HTERT RPE-1 (cell line): ENCODE data around the gene PLA2G4E.

Experiments
- in situ Hi-C: fragments of 300-500 bp; cut with MboI; formaldehyde crosslinking; loops from 4 replicates; pipeline ENCODE4 v1.14.3; 2020; ENCODE audit warnings: low sequenced_read_pairs

The PLA2G4E gene, protein sequence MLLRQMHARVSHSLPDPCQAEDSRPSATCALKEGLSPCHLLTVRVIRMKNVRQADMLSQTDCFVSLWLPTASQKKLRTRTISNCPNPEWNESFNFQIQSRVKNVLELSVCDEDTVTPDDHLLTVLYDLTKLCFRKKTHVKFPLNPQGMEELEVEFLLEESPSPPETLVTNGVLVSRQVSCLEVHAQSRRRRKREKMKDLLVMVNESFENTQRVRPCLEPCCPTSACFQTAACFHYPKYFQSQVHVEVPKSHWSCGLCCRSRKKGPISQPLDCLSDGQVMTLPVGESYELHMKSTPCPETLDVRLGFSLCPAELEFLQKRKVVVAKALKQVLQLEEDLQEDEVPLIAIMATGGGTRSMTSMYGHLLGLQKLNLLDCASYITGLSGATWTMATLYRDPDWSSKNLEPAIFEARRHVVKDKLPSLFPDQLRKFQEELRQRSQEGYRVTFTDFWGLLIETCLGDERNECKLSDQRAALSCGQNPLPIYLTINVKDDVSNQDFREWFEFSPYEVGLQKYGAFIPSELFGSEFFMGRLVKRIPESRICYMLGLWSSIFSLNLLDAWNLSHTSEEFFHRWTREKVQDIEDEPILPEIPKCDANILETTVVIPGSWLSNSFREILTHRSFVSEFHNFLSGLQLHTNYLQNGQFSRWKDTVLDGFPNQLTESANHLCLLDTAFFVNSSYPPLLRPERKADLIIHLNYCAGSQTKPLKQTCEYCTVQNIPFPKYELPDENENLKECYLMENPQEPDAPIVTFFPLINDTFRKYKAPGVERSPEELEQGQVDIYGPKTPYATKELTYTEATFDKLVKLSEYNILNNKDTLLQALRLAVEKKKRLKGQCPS

DNA sequence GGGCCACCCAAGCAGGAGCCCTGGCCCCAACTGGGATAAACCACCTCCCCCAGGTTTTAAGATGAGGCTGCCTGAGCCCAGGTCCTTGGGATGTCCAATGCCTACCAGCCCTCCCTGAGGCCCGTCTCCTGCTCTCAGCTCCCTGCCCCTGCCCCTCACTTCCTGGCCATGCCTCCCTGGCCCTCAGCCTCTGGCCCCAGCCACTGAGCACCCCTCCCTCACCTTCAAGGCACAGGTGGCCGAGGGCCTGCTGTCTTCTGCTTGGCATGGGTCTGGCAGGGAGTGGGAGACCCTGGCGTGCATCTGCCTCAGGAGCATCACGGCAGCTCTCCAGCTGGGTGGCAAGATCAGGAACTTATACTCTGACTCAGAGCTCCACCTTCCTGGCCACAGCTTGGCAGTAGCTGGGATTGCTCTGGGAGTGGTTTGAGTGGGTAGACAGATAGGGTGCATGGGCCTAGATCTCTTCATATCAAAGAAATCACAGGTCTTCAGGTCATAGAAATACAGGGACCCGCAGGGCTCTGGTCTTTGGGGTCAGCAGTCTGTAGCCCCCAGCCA, at the start of gene PLA2G4E:
Gene PLA2G4E, minus strand, starts transcription at position 330 of the 561 bp plus-strand sequence. Its CDS starts 12 bp downstream, at position 318.
- in situ Hi-C loops = no loop called here

DNA sequence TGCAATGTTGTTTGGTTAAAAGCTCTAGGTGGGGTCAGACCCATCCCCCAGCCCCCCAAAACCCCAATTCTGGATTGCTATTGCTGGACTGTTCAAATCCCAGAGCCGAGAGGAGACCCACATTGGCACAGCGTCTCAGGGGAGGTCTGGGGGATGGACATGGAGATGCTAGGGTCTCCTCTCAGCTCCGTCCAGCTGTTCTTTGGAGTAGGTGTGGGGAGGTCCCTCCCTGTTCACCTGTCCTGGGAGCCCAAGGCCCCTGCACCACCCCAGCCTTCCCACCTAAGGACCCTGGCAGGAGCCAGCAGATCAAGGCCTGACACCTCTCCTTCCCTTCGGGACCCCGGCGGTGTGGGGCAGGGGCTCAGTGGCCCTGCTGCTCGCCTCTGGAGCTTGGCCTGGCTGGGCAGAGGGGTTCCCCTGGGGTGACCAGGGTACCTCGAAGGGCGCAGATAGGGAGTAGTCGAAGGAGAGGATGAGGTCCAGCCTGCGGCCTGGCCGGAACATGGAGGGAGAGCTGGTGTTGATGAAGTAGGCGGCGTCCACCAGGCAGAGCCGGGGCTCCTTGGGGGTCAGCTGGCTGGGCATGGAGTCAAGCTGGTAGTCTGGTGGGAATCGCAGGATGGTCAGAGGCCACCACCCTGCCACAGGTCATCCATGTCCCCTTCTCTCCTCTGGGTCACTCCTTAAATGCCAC, 49.6 kb upstream of the PLA2G4E start:
- in situ Hi-C loops = no loop called here

GRCh38 chr15:42069496-42070278, 48.8 kb upstream of the PLA2G4E start:
- in situ Hi-C loops = no loop called here

DNA sequence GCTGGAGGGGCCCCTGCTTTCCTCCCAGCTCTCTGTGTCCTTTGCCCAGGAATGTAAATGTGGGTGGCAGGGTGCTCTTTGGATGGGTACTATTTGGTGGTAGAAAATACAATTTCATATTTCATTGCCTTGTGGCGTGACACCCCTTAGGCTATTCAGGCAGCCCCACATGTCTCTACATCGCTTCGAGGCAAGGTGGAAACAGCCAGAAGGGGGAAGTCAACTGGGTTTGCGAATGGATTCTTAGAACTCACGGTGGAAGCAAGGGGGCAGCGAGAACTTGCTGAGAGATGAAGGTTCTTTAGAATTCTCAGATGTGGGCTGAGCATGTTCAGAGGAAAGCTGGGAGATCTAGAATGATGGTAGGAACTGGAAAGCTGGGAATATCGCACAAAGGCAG, 48.2 kb upstream of the PLA2G4E start:
- in situ Hi-C loops = no loop called here

DNA sequence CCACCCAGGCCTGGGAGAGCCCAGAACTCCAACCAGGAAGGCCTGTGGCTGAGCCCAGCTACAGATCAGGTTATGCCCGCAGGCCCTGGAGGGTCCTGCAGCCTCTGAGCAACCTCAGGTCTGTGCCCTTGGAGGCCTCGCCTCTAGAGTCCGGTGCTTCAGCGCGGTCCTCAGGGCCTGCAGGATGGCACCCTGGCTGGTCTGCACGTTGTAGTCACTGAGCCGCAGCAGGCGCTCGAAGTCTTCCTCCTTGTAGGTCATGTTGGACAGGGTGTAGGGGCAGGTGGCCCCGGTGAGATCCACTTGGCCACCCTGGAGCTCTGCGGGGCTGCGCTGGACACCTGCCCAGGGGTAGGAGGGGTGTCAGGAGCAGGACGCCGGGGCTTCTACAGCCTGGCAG, 47.8 kb upstream of the PLA2G4E start:
- in situ Hi-C loops = no loop called here

DNA sequence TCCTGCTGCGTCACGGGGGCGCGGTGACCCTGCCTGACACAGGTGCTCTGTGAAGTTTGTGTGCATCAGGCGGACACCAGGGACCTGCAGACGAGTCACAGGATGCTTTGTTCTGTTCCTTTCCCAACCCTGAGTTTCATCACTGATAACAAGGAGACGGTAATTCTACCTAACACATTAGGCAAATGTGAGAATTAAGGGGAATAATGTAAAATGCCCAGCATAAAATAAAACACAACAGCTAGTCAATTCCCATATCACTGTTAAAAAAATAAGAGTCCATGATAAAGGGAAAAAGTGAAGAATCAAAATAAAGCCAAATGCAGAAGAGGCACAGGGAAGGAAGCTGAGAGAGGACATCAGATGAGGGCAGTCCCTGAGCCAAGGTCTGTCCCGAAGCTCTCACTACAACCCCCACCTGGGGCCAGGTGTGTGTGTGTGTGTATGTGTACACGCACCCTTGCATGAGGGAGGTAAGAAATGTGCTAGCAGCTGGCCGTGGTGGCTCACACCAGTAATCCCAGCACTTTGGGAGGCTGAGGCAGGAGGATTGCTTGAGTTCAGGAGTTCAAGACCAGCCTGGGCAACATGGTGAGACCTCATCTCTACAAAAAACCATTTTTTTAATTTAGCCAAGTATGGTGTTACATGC, 46.0 kb upstream of the PLA2G4E start:
- in situ Hi-C loops = no loop called here

DNA sequence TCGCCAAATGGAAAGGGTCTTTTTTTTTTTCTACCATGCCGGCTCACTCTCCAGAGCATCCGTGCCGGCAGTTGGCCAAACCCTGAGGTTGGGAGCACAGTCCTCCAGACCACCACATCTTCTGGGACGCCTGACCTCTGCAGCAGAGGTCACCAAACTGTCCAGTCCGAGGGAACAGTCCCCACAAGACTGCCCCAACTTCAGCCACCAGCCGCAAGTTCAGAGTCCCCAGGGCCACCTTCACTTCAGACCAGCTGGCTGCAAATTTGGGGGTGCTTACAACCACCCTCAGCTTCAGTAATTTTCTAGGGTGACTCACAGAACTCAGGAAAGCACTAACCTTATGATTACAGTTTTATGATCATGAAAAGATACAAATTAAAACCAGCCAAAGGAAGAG, 44.6 kb upstream of the PLA2G4E start:
- in situ Hi-C loops = no loop called here

DNA sequence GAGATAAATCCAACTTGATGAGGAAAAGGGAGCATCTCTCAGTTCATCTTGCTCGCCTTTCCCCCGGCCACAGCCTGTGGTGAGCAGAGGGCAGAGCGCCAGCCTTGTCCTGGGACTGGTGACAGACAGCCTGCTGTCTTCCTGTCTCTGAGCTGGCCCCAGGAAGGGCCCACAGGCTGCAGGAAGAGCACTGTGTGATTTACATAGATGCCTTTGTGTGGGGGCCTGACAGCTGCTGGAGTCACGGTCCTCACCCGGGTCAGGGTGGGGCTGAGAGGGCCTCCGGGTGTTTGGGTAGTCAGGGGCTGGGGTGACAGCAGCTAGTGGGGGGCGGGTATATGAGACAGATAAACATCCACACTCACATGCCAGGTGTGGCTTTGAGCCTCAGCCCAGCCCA, 44.2 kb upstream of the PLA2G4E start:
- in situ Hi-C loops = no loop called here

- in situ Hi-C loops = no loop called here
Measured at GRCh38 chr15:42064271-42064670, 43.4 kb upstream of the PLA2G4E start.

GRCh38 chr15:42063122-42063848, 42.4 kb upstream of the PLA2G4E start:
- in situ Hi-C loops = no loop called here

GRCh38 chr15:42062284-42062806, 41.5 kb upstream of the PLA2G4E start:
- in situ Hi-C loops = no loop called here

GRCh38 chr15:42060797-42061196, 40.0 kb upstream of the PLA2G4E start:
- in situ Hi-C loops = no loop called here

DNA sequence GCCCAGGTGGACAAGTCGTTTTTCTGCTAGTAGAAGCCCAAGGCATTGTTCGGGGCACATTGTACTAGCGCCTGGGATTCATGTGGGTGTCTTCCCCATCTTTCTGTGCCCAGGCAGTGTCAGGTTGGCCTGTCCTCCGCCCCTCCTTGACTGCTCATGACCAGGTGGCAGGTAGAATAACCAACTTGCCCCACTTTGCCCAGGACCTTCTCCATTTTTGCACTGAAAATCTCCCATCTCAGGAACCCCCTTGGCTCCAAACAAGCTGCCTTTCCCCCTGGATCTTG, 39.6 kb upstream of the PLA2G4E start:
- in situ Hi-C loops = no loop called here

DNA sequence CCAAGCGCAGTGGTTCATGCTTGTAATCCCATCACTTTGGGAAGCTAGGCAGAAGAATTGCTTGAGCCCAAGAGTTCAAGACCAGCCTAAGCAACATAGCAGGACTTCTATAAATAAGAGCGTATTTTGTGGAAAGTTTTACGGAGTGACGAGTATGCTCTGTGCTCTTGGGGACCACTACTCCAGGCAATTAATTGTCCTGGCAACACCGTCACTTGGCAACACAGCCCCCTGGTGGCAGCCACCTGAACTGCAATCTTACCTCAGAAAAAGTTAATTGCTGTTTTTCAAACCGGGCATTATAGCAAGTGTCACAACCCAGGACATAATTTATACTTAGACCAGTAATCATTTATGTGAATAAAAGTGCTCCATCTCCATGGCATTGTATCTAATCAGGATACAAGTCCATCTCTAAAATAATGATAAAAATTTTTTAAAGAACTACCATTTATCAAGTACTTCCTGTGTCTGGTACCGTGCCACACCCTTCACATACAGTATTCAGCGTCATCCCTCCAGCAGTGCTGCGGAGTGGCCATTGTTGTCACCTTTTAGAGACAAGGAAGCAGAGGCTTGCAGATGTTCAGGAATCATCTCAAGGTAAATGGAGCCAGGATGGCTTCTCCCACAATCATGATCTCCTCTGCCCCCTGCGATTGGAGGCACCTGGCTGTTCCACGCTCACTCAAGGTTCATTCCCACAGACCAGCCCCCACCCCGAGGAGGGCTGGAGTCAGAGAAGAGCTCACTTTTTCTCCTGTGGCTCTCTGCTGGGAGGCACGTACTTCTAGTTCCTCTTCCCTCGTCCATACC, 39.0 kb upstream of the PLA2G4E start:
- in situ Hi-C loops = no loop called here

DNA sequence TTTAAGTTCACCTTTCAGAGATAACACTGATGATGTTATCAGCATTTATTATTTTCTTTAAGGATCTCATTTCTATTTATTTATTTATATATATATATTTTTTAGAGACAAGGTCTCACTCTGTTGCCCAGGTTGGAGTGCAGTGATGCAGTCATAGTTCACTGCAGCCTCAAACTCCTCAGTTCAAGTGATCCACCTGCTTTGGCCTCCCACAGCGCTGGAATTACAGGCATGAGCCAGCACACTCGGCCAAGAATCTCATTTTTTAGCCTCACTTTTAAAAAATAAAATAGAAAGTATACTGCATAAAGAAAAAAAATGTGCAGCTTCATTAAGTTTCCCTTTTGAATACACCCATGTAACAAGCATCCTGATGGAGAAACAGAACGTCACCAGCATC, 37.9 kb upstream of the PLA2G4E start:
- in situ Hi-C loops = no loop called here

GRCh38 chr15:42057799-42058646, 37.2 kb upstream of the PLA2G4E start:
- in situ Hi-C loops = no loop called here
